H1 (cell line): ENCODE measurements around the gene TMEM229B.

Experiments
- BACH1 ChIP-seq: IDR thresholded peaks from 2 replicates; pipeline ENCODE4 v1.6.1; 2012; ENCODE audit warnings: low read length, improper control_type of control experiment
- CHD1 ChIP-seq: IDR thresholded peaks from 2 replicates; pipeline ENCODE4 v1.6.1; 2012; ENCODE audit warnings: low read depth, low read length, improper control_type of control experiment
- EGR1 ChIP-seq: IDR thresholded peaks from 2 replicates; pipeline ENCODE4 v1.6.1; 2011; ENCODE audit warnings: low read depth, low read length, borderline replicate concordance
- GABPA ChIP-seq: IDR thresholded peaks from 2 replicates; pipeline ENCODE4 v1.6.1; 2011; ENCODE audit warnings: mild to moderate bottlenecking, low read length, moderate library complexity, borderline replicate concordance; ENCODE audit not compliant: insufficient read depth
- KDM4A ChIP-seq: IDR thresholded peaks from one replicate; pipeline ENCODE4 v1.7.1; 2012; ENCODE audit warnings: low read depth, mild to moderate bottlenecking, moderate library complexity, low read length, inconsistent platforms; ENCODE audit not compliant: severe bottlenecking
- POU5F1 ChIP-seq: IDR thresholded peaks from 2 replicates; pipeline ENCODE4 v1.6.1; 2011; ENCODE audit warnings: low read depth, mild to moderate bottlenecking, low read length, moderate library complexity
- RAD21 ChIP-seq, 2 experiments: IDR thresholded peaks in 1 of 2; conservative IDR thresholded peaks in 1 of 2; 2 replicates each; pipeline ENCODE4 v1.6.1; 2011; ENCODE audit warnings: low read depth in 2 of 2, low read length in 2 of 2, improper control_type of control experiment in 1 of 2, inconsistent platforms in 1 of 2, mild to moderate bottlenecking in 1 of 2, moderate library complexity in 1 of 2
- RXRA ChIP-seq: IDR thresholded peaks from 2 replicates; pipeline ENCODE4 v1.6.1; 2011; ENCODE audit warnings: low read depth, mild to moderate bottlenecking, low read length, moderate library complexity; ENCODE audit not compliant: insufficient read depth
- SP2 ChIP-seq: IDR thresholded peaks from 2 replicates; pipeline ENCODE4 v1.6.1; 2012; ENCODE audit warnings: mild to moderate bottlenecking, low read length, inconsistent platforms
- TAF1 ChIP-seq: IDR thresholded peaks from 2 replicates; pipeline ENCODE4 v1.6.1; 2011; ENCODE audit warnings: mild to moderate bottlenecking, low read depth, low read length
- TCF12 ChIP-seq: IDR thresholded peaks from 2 replicates; pipeline ENCODE4 v1.6.1; 2011; ENCODE audit warnings: low read depth, mild to moderate bottlenecking, low read length
- TF ChIP-seq, protein P1 (sequence below), 3 experiments: IDR thresholded peaks; 1 replicate in 2 of 3; 2 replicates in 1 of 3; pipeline versions ENCODE4 v1.5.1 to v1.6.1; 2011; ENCODE audit warnings: low read length in 3 of 3, mild to moderate bottlenecking in 3 of 3, inconsistent platforms in 2 of 3, low read depth in 1 of 3, moderate library complexity in 1 of 3; ENCODE audit not compliant: insufficient read depth in 1 of 3; ENCODE audit errors: control extremely low read depth in 1 of 3
- TF ChIP-seq, protein P2 (sequence below): IDR thresholded peaks from 2 replicates; pipeline ENCODE4 v1.6.1; 2012; ENCODE audit warnings: inconsistent platforms

DNA sequence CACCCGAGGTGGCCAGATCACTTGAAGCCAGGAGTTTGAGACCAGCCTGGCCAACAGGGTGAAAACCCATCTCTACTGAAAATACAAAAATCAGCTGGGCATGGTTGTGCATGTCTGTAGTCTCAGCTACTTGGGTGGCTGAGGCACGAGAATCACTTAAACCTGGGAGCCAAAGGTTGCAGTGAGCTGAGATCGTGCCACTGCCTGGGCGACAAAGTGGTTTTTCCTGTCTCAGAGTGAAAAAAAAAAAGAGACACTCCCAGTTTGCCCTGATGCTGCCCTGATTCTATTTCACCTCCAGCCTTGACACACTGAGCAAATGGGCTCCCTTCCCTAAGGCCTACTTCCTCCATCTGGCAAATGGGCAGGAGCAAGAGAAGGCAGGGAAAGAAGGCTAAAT lies 48.0 kb downstream of the TMEM229B start:
- TF ChIP-seq BACH1: no peak
- no peak for TF ChIP-seq RAD21 (IDR thresholded peaks at IDR 0.05 in 1 of 2, conservative IDR thresholded peaks at IDR 0.05 in 1 of 2; ENCODE audit: low read depth in 2 of 2, low read length in 2 of 2)
- no peak for TF ChIP-seq GABPA
- TF ChIP-seq, protein P1, sequence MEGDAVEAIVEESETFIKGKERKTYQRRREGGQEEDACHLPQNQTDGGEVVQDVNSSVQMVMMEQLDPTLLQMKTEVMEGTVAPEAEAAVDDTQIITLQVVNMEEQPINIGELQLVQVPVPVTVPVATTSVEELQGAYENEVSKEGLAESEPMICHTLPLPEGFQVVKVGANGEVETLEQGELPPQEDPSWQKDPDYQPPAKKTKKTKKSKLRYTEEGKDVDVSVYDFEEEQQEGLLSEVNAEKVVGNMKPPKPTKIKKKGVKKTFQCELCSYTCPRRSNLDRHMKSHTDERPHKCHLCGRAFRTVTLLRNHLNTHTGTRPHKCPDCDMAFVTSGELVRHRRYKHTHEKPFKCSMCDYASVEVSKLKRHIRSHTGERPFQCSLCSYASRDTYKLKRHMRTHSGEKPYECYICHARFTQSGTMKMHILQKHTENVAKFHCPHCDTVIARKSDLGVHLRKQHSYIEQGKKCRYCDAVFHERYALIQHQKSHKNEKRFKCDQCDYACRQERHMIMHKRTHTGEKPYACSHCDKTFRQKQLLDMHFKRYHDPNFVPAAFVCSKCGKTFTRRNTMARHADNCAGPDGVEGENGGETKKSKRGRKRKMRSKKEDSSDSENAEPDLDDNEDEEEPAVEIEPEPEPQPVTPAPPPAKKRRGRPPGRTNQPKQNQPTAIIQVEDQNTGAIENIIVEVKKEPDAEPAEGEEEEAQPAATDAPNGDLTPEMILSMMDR (IDR thresholded peaks at IDR 0.05; ENCODE audit: control extremely low read depth in 1 of 3, insufficient read depth in 1 of 3, low read depth in 1 of 3, low read length in 3 of 3): no peak
- TF ChIP-seq POU5F1: no peak
- TF ChIP-seq CHD1: no peak
- no peak for TF ChIP-seq SP2
- no peak for TF ChIP-seq RXRA
- no peak for TF ChIP-seq TAF1
- no peak for TF ChIP-seq TCF12
- TF ChIP-seq EGR1: no peak
- TF ChIP-seq, protein P2, sequence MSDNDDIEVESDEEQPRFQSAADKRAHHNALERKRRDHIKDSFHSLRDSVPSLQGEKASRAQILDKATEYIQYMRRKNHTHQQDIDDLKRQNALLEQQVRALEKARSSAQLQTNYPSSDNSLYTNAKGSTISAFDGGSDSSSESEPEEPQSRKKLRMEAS: no peak
- TF ChIP-seq KDM4A: no peak
